HepG2 (cell line): Measurements from ENCODE around the gene FGGY. TPM values are rescaled to one million over a fixed set of nuclear protein-coding genes. Genes with fewer than 3 reads are reported as not detected.

ENCODE experiments used
- ATAC-seq: fragments of 200-7000 bp; cut with Tn5 transposase; 3 replicates; pipeline ENCODE4 v1.9.1; 2020; ENCODE audit warnings: mild to moderate bottlenecking, moderate library complexity
- BruUV-seq: library from RNA; stranded (reverse); fragments of 400-500 nt; replicated peaks from 2 replicates; lab custom pipeline; 2021; lab: Mats Ljungman, UMichigan
- CTCF ChIA-PET: fragments of 300-600 bp; formaldehyde crosslinking; extraction: SDS; loops from one replicate; lab custom pipeline; 2021; ENCODE audit warnings: low total read pairs, inconsistent platforms, low intra/inter-chr PET ratio; lab: Yijun Ruan, JAX
- POLR2A ChIA-PET: fragments of 350-600 bp; sonication (Branson Sonifier 250); formaldehyde crosslinking; loops from one replicate; lab custom pipeline; 2020; ENCODE audit warnings: antibody characterized with exemption, inconsistent platforms; lab: Yijun Ruan, JAX
- DNase-seq: peaks from one replicate; pipeline ENCODE4 v3.0.0-alpha.2; 2015; ENCODE audit warnings: low spot score
- FAIRE-seq: peaks from 3 replicates; lab custom pipeline; 2011; peaks lifted over from hg19 to GRCh38; lab: Jason Lieb, UNC
- H2AFZ ChIP-seq: one replicate; pipeline ENCODE4 v1.6.1; 2011; ENCODE audit warnings: low read length, inconsistent platforms
- H3K27ac ChIP-seq: fragments of 300-600 bp; 3 replicates; pipeline ENCODE4 v1.8.0; 2011; ENCODE audit warnings: mixed run types, mild to moderate bottlenecking, mixed read lengths, low read length, inconsistent platforms; ENCODE audit not compliant: insufficient read depth; ENCODE audit errors: extremely low read length
- H3K27me3 ChIP-seq, 2 experiments: fragments of 200-600 bp in 1 of 2; 2 replicates in 1 of 2; 3 replicates in 1 of 2; pipeline versions ENCODE4 v1.6.0 to v1.8.0; 2011; ENCODE audit warnings: low read length in 2 of 2, mild to moderate bottlenecking in 2 of 2, moderate library complexity in 2 of 2, inconsistent platforms in 1 of 2; ENCODE audit not compliant: insufficient read depth in 2 of 2, control insufficient read depth in 1 of 2
- H3K36me3 ChIP-seq, 2 experiments: fragments of 200-600 bp in 1 of 2; replicated peaks in 1 of 2; 2 replicates in 1 of 2; 3 replicates in 1 of 2; pipeline versions ENCODE4 v1.5.1 to v1.8.0; 2011; ENCODE audit warnings: low read length in 2 of 2, inconsistent platforms in 1 of 2; ENCODE audit not compliant: insufficient read depth in 2 of 2, control insufficient read depth in 1 of 2
- H3K4me1 ChIP-seq: 2 replicates; pipeline ENCODE4 v1.5.1; 2012; ENCODE audit warnings: low read length, inconsistent platforms; ENCODE audit not compliant: insufficient read depth
- H3K4me2 ChIP-seq: 2 replicates; pipeline ENCODE4 v1.6.0; 2011; ENCODE audit warnings: low read depth, low read length, inconsistent platforms
- H3K4me3 ChIP-seq, 3 experiments: fragments of 200-600 bp in 1 of 3; sonication (generic), shearing (Covaris generic) in 1 of 3; replicated peaks in 1 of 3; 2 replicates each; pipeline ENCODE4 v1.5.1; 2011 to 2016; ENCODE audit warnings: low read length in 3 of 3, inconsistent platforms in 2 of 3, low read depth in 2 of 3, mild to moderate bottlenecking in 2 of 3, control low read depth in 1 of 3, mixed read lengths in 1 of 3; ENCODE audit not compliant: insufficient read depth in 1 of 3
- H3K79me2 ChIP-seq: one replicate; pipeline ENCODE4 v1.6.1; 2011; ENCODE audit warnings: low read length, inconsistent platforms; ENCODE audit not compliant: insufficient read depth
- H3K9ac ChIP-seq: 2 replicates; pipeline ENCODE4 v1.6.0; 2011; ENCODE audit warnings: mild to moderate bottlenecking, low read depth, low read length, inconsistent platforms; ENCODE audit not compliant: insufficient read depth
- H3K9me3 ChIP-seq: 2 replicates; pipeline ENCODE4 v1.5.1; 2012; ENCODE audit warnings: mild to moderate bottlenecking, low read length
- H4K20me1 ChIP-seq: 2 replicates; pipeline ENCODE4 v1.6.0; 2011; ENCODE audit warnings: inconsistent platforms, mild to moderate bottlenecking, low read length, moderate library complexity; ENCODE audit not compliant: insufficient read depth
- EEA1 ChIP-seq: sonication (generic); formaldehyde crosslinking; IDR thresholded peaks from 2 replicates; pipeline ENCODE4 v1.5.1; 2020; ENCODE audit warnings: mild to moderate bottlenecking, missing genetic modification reagents, borderline replicate concordance
- FLYWCH1 ChIP-seq: sonication (generic); formaldehyde crosslinking; IDR thresholded peaks from 2 replicates; pipeline ENCODE4 v1.8.1; 2023; ENCODE audit warnings: mild to moderate bottlenecking, missing genetic modification reagents
- FOXO4 ChIP-seq: sonication (generic); formaldehyde crosslinking; conservative IDR thresholded peaks from 2 replicates; pipeline ENCODE4 v1.8.1; 2023; ENCODE audit warnings: missing genetic modification reagents
- GTF2F1 ChIP-seq: fragments of 150-350 bp; IDR thresholded peaks from 2 replicates; pipeline ENCODE4 v1.6.1; 2014; ENCODE audit warnings: low read length
- SSRP1 ChIP-seq: IDR thresholded peaks from 2 replicates; pipeline ENCODE4 v1.6.1; 2016; ENCODE audit warnings: control low read depth
- ZFYVE20 ChIP-seq: sonication (generic); formaldehyde crosslinking; IDR thresholded peaks from 2 replicates; pipeline ENCODE4 v1.8.0; 2023; ENCODE audit warnings: low read depth, mild to moderate bottlenecking, moderate library complexity, missing genetic modification reagents, borderline replicate concordance
- ZNF34 ChIP-seq: sonication (generic); formaldehyde crosslinking; IDR thresholded peaks from 2 replicates; pipeline ENCODE4 v1.4.0; 2020; ENCODE audit warnings: mild to moderate bottlenecking, missing genetic modification reagents, borderline replicate concordance
- ZNF569 ChIP-seq: sonication (generic); formaldehyde crosslinking; IDR thresholded peaks from 2 replicates; pipeline ENCODE4 v1.5.0; 2020; ENCODE audit warnings: mild to moderate bottlenecking, missing genetic modification reagents, moderate library complexity, borderline replicate concordance
- ZNF879 ChIP-seq: sonication (generic); formaldehyde crosslinking; IDR thresholded peaks from 2 replicates; pipeline ENCODE4 v1.8.1; 2023; ENCODE audit warnings: missing genetic modification reagents
- WGBS: methylation state at CpG from one replicate; pipeline ENCODE4 v1.1.6; 2017; ENCODE audit warnings: low lambda C conversion rate; 5-methylcytosine and 5-hydroxymethylcytosine counted together
- in situ Hi-C: cut with HindIII; loops from 2 replicates; pipeline ENCODE4 v1.10.0; 2017; ENCODE audit warnings: low pct_unique_long_range_greater_than_20kb; ENCODE audit not compliant: extremely low pct_ligation_motif_present
- intact Hi-C: fragments of 100-400 bp; cut with micrococcal nuclease; formaldehyde crosslinking; loops from one replicate; pipeline ENCODE4 v1.10.0; 2022; ENCODE audit not compliant: unreplicated experiment
- polyA plus RNA-seq, 8 experiments: library from polyadenylated mRNA; depleted of rRNA in 3 of 8; stranded (reverse) in 7 of 8; unstranded in 1 of 8; fragments of >200 nt; fragmentation: Illumina TruSeq in 4 of 8; extraction: Trizol in 4 of 8; gene quantifications; 2 replicates each; pipeline versions ENCODE4 v1.2.1 to v1.2.3, GENCODE V29; 2011 to 2016; ENCODE audit warnings: low read depth in 4 of 8, missing spikeins in 1 of 8, mixed read lengths in 1 of 8; ENCODE audit not compliant: insufficient read depth in 1 of 8
- total RNA-seq, 5 experiments: library from RNA; depleted of rRNA; stranded (reverse); fragments of >200 nt; fragmentation: Illumina TruSeq; extraction: Trizol; gene quantifications; 2 replicates each; pipeline ENCODE4 v1.2.3, GENCODE V29; 2016; ENCODE audit warnings: low read depth in 1 of 5

The FGGY gene
- total and polyA plus RNA-seq, 2 of the 13 experiments (the other 11 are each of a cell fraction or from before 2014, with no cell fraction given), result 15.7 to 27.5 TPM

GRCh38 chr1:59278780-59279354 is 18.0 kb upstream of the FGGY start:
- H3K79me2 ChIP-seq, result no peaks in the 10 kb centered on the region
- no peak overlapping the region for H2AFZ ChIP-seq
- H3K4me1 ChIP-seq, result no peaks in the 10 kb centered on the region
- H3K9me3 ChIP-seq, result no peaks in the 10 kb centered on the region
- H3K27ac ChIP-seq, result no peak overlapping the region
- 33% methylated on average over 2 of the region's 2 CpGs for WGBS
- no peaks in the 10 kb centered on the region for H4K20me1 ChIP-seq
- no TSS peak for BruUV-seq
- in situ Hi-C loops, result no loop called here
- intact Hi-C loops, result no loop called here
- CTCF ChIA-PET, result no interaction called here
- no peak overlapping the region for H3K4me3 ChIP-seq
- ATAC-seq (no peak), FAIRE-seq (no peak), DNase-seq (no peak)
- H3K4me2 ChIP-seq, result no peak overlapping the region
- H3K36me3 ChIP-seq, result no peaks in the 10 kb centered on the region
- H3K9ac ChIP-seq, result no peak overlapping the region
- H3K27me3 ChIP-seq, result peaks cover 0 to 13% of the 10 kb centered on the region in 2 experiments; a peak in 1 of 5 replicates
- POLR2A ChIA-PET, result no interaction called here
- TF ChIP-seq FOXO4 (CRISPR knock-in tag), result no peak
- TF ChIP-seq FLYWCH1, result no peak
- no peak for TF ChIP-seq SSRP1 (CRISPR knock-in tag)
- TF ChIP-seq ZNF34 (CRISPR knock-in tag), result no peak
- no peak for TF ChIP-seq ZFYVE20 (CRISPR knock-in tag)
- no peak for TF ChIP-seq ZNF879 (CRISPR knock-in tag)
- no peak for TF ChIP-seq GTF2F1
- TF ChIP-seq EEA1, result no peak
- no peak for TF ChIP-seq ZNF569 (CRISPR knock-in tag)
- TF ChIP-seq, all 625 proteins: peak for 0
